ENCODE measurements around the gene SP5.

- TF ChIP-seq CTCF (IDR thresholded peaks at IDR 0.05 in 4 of 5, conservative IDR thresholded peaks at IDR 0.05 in 1 of 5) (no peak), POLR2A (IDR thresholded peaks at IDR 0.05) (no peak)
These were observed 23.9 kb downstream of the SP5 start for GRCh38 chr2:170739048-170739447.

Measured in gastrocnemius medialis (tissue), 4 donors.